Osteoblast (primary cell): Measurements from ENCODE around the gene ROCK2. TPM values are rescaled to one million over a fixed set of nuclear protein-coding genes. Genes with fewer than 3 reads are reported as not detected.

Experiments used
- DNase-seq: peaks from one replicate; pipeline ENCODE4 v3.0.0; 2011; ENCODE audit warnings: low spot score, mixed read lengths; ENCODE audit not compliant: insufficient read length; ENCODE audit errors: missing footprints
- H2AFZ ChIP-seq: 2 replicates; pipeline ENCODE4 v1.6.0; 2011; ENCODE audit warnings: mild to moderate bottlenecking, low read length
- H3K27ac ChIP-seq: 2 replicates; pipeline ENCODE4 v1.5.1; 2011; ENCODE audit warnings: mild to moderate bottlenecking, low read depth, low read length, moderate library complexity
- H3K27me3 ChIP-seq: 2 replicates; pipeline ENCODE4 v1.6.0; 2012; ENCODE audit warnings: mild to moderate bottlenecking, control low read depth, inconsistent platforms, low read length, moderate library complexity; ENCODE audit not compliant: insufficient read depth
- H3K36me3 ChIP-seq: 2 replicates; pipeline ENCODE4 v1.5.1; 2011; ENCODE audit warnings: mild to moderate bottlenecking, low read length, control low read depth, moderate library complexity; ENCODE audit not compliant: insufficient read depth
- H3K4me1 ChIP-seq: 2 replicates; pipeline ENCODE4 v1.5.1; 2011; ENCODE audit warnings: mild to moderate bottlenecking, low read length, control low read depth, moderate library complexity; ENCODE audit not compliant: insufficient read depth
- H3K4me2 ChIP-seq: 2 replicates; pipeline ENCODE4 v1.6.0; 2011; ENCODE audit warnings: mild to moderate bottlenecking, low read length; ENCODE audit not compliant: insufficient read depth
- H3K4me3 ChIP-seq: fragments of 200-600 bp; sonication (generic); 3 replicates; pipeline ENCODE4 v1.5.1; 2012; ENCODE audit warnings: mild to moderate bottlenecking, low read length, inconsistent platforms; ENCODE audit not compliant: insufficient read depth
- H3K79me2 ChIP-seq: 2 replicates; pipeline ENCODE4 v1.6.0; 2012; ENCODE audit warnings: mild to moderate bottlenecking, low read length, control low read depth, inconsistent platforms; ENCODE audit not compliant: insufficient read depth
- H3K9me3 ChIP-seq: 2 replicates; pipeline ENCODE4 v1.5.1; 2011; ENCODE audit warnings: low read depth, low read length, control low read depth
- H4K20me1 ChIP-seq: 2 replicates; pipeline ENCODE4 v1.6.0; 2012; ENCODE audit warnings: mild to moderate bottlenecking, low read length, control low read depth; ENCODE audit not compliant: insufficient read depth
- CTCF ChIP-seq: IDR thresholded peaks from 2 replicates; pipeline ENCODE4 v1.5.1; 2011; ENCODE audit warnings: mild to moderate bottlenecking, low read depth, low read length, moderate library complexity; ENCODE audit errors: extremely low read depth
- total RNA-seq: library from RNA; depleted of rRNA; stranded (reverse); fragments of >200 nt; gene quantifications from 2 replicates; pipeline ENCODE4 v1.2.3, GENCODE V29; 2012

ROCK2 gene
- total RNA-seq, 1 donor = 59.7 TPM

- Histone ChIP-seq H3K9me3 (no peaks in the 10 kb centered on the region), H3K4me2 (no peak overlapping the region), H3K36me3 (no peaks in the 10 kb centered on the region), H3K4me3 (no peak overlapping the region), H3K79me2 (no peaks in the 10 kb centered on the region), H3K27me3 (peaks cover 15% of the 10 kb centered on the region), H3K27ac (no peak overlapping the region), H4K20me1 (no peaks in the 10 kb centered on the region), H3K4me1 (no peaks in the 10 kb centered on the region), H2AFZ (no peak overlapping the region)
- no peak for TF ChIP-seq CTCF
- DNase-seq = peak; percentile 54
Observed at GRCh38 chr2:11144077-11144737, 200.2 kb downstream of the ROCK2 start.

GRCh38 chr2:11142987-11143386 is 201.4 kb downstream of the ROCK2 start:
- Histone ChIP-seq H3K4me1 (no peaks in the 10 kb centered on the region), H2AFZ (no peak overlapping the region), H3K79me2 (no peaks in the 10 kb centered on the region), H3K27ac (no peak overlapping the region), H3K4me2 (no peak overlapping the region), H4K20me1 (no peaks in the 10 kb centered on the region), H3K9me3 (no peaks in the 10 kb centered on the region), H3K27me3 (peaks cover 15% of the 10 kb centered on the region), H3K4me3 (no peak overlapping the region), H3K36me3 (no peaks in the 10 kb centered on the region)
- TF ChIP-seq CTCF = no peak
- DNase-seq = no peak

- Histone ChIP-seq H3K27me3 (peaks cover 15% of the 10 kb centered on the region), H3K4me1 (no peaks in the 10 kb centered on the region), H3K9me3 (no peaks in the 10 kb centered on the region), H3K27ac (no peak overlapping the region), H3K4me2 (no peak overlapping the region), H3K4me3 (no peak overlapping the region), H3K79me2 (no peaks in the 10 kb centered on the region), H3K36me3 (no peaks in the 10 kb centered on the region), H2AFZ (no peak overlapping the region), H4K20me1 (no peaks in the 10 kb centered on the region)
- TF ChIP-seq CTCF = no peak
- peak; percentile 49 for DNase-seq
Observed at GRCh38 chr2:11142330-11142729, 202.1 kb downstream of the ROCK2 start.

- Histone ChIP-seq H3K79me2 (no peaks in the 10 kb centered on the region), H2AFZ (no peak overlapping the region), H3K27ac (no peak overlapping the region), H3K36me3 (no peaks in the 10 kb centered on the region), H3K4me3 (no peak overlapping the region), H3K27me3 (peaks cover 17% of the 10 kb centered on the region), H3K4me1 (no peaks in the 10 kb centered on the region), H4K20me1 (no peaks in the 10 kb centered on the region), H3K4me2 (no peak overlapping the region), H3K9me3 (no peaks in the 10 kb centered on the region)
- peak; percentile 14 for DNase-seq
- no peak for TF ChIP-seq CTCF
Observed at GRCh38 chr2:11141319-11141718, 203.1 kb downstream of the ROCK2 start.
